Tibial artery (tissue), 4 donors: ENCODE results near the gene STOML1.

Experiments used
- DNase-seq, 2 donors: peaks; one replicate each; pipeline ENCODE4 v3.0.0-alpha.2; 2019
- H3K27ac ChIP-seq, 2 donors: fragments of 200-600 bp; sonication (generic) in 1 of 2; 1 replicate in 1 of 2; 2 replicates in 1 of 2; pipeline ENCODE4 v1.5.1; 2018 to 2019; ENCODE audit warnings: mild to moderate bottlenecking in 1 of 2
- H3K27me3 ChIP-seq, 2 donors: fragments of 200-600 bp; sonication (generic) in 1 of 2; one replicate each; pipeline versions ENCODE4 v1.5.1 to v1.6.0; 2016 to 2019
- H3K36me3 ChIP-seq, 3 donors: fragments of 200-600 bp; sonication (generic) in 2 of 3; one replicate each; pipeline ENCODE4 v1.5.1; 2016 to 2019; ENCODE audit warnings: mild to moderate bottlenecking in 2 of 3
- H3K4me1 ChIP-seq, 4 donors: fragments of 200-600 bp; sonication (generic) in 2 of 4; 1 replicate in 3 of 4; 2 replicates in 1 of 4; pipeline ENCODE4 v1.5.1; 2016 to 2019
- H3K4me3 ChIP-seq, 2 donors: fragments of 200-600 bp; sonication (generic) in 1 of 2; 1 replicate in 1 of 2; 2 replicates in 1 of 2; pipeline ENCODE4 v1.5.1; 2018 to 2019; ENCODE audit warnings: mild to moderate bottlenecking in 2 of 2
- H3K9me3 ChIP-seq, 3 donors: fragments of 200-600 bp; sonication (generic) in 1 of 3; one replicate each; pipeline ENCODE4 v1.5.1; 2016 to 2019
- CTCF ChIP-seq, 2 experiments: fragments of 200-600 bp in 1 of 2; fragments of 450-650 bp in 1 of 2; IDR thresholded peaks; one replicate each; pipeline ENCODE4 v1.5.1; 2017 to 2019; ENCODE audit warnings: antibody characterized with exemption in 2 of 2, mild to moderate bottlenecking in 1 of 2, moderate library complexity in 1 of 2
- intact Hi-C: fragments of 100-400 bp; cut with DNase I; formaldehyde crosslinking; loops from one replicate; pipeline ENCODE4 v1.15.0; 2023; ENCODE audit warnings: low total_unique reads

The STOML1 gene

GRCh38 chr15:74025436-74025835 lies 33.3 kb upstream of the STOML1 start:
- H3K27me3 ChIP-seq: no peaks in the 10 kb centered on the region
- H3K4me1 ChIP-seq: peaks cover 0 to 14% (median 0%) of the 10 kb centered on the region in 4 donors
- no peak overlapping the region for H3K27ac ChIP-seq
- DNase-seq: no peak
- intact Hi-C loops: no loop called here
- H3K36me3 ChIP-seq: peaks cover 37 to 65% (median 61%) of the 10 kb centered on the region in 3 donors
- no peak overlapping the region for H3K4me3 ChIP-seq
- H3K9me3 ChIP-seq: no peaks in the 10 kb centered on the region
- TF ChIP-seq CTCF (IDR thresholded peaks at IDR 0.05): no peak

- Histone ChIP-seq H3K27ac (no peak overlapping the region), H3K9me3 (no peaks in the 10 kb centered on the region), H3K27me3 (no peaks in the 10 kb centered on the region), H3K36me3 (peaks cover 37 to 62% (median 56%) of the 10 kb centered on the region in 3 donors), H3K4me1 (peaks cover 0 to 14% (median 0%) of the 10 kb centered on the region in 4 donors), H3K4me3 (no peak overlapping the region)
- intact Hi-C loops: no loop called here
- TF ChIP-seq CTCF (IDR thresholded peaks at IDR 0.05): no peak
- no peak for DNase-seq
Observed at GRCh38 chr15:74024687-74025086, 32.6 kb upstream of the STOML1 start.

- no peak for TF ChIP-seq CTCF (IDR thresholded peaks at IDR 0.05)
- Histone ChIP-seq H3K4me3 (no peak overlapping the region), H3K4me1 (peaks cover 0 to 14% (median 0%) of the 10 kb centered on the region in 4 donors), H3K36me3 (peaks cover 37 to 64% (median 59%) of the 10 kb centered on the region in 3 donors), H3K27me3 (no peaks in the 10 kb centered on the region), H3K27ac (no peak overlapping the region), H3K9me3 (no peaks in the 10 kb centered on the region)
- no peak for DNase-seq
- intact Hi-C loops: no loop called here
Observed at GRCh38 chr15:74022706-74023470, 30.8 kb upstream of the STOML1 start.

GRCh38 chr15:74019734-74020133 lies 27.6 kb upstream of the STOML1 start:
- Histone ChIP-seq H3K27ac (no peak overlapping the region), H3K4me1 (peaks cover 0 to 5% (median 0%) of the 10 kb centered on the region in 4 donors), H3K9me3 (no peaks in the 10 kb centered on the region), H3K4me3 (no peak overlapping the region), H3K27me3 (no peaks in the 10 kb centered on the region), H3K36me3 (peaks cover 22 to 38% (median 34%) of the 10 kb centered on the region in 3 donors)
- no peak for DNase-seq
- no peak for TF ChIP-seq CTCF (IDR thresholded peaks at IDR 0.05)
- intact Hi-C loops: no loop called here

GRCh38 chr15:74013374-74013894 lies 21.3 kb upstream of the STOML1 start:
- Histone ChIP-seq H3K27me3 (no peaks in the 10 kb centered on the region), H3K27ac (no peak overlapping the region), H3K9me3 (no peaks in the 10 kb centered on the region), H3K36me3 (peaks cover 0 to 7% (median 6%) of the 10 kb centered on the region in 3 donors), H3K4me3 (no peak overlapping the region), H3K4me1 (peaks cover 0 to 25% (median 13%) of the 10 kb centered on the region in 4 donors)
- no peak for TF ChIP-seq CTCF (IDR thresholded peaks at IDR 0.05)
- DNase-seq: no peak
- intact Hi-C loops: no loop called here
